Neural crest cell (in vitro differentiated cells): Measurements from ENCODE around the gene CNP. TPM values are rescaled to one million over a fixed set of nuclear protein-coding genes. Genes with fewer than 3 reads are reported as not detected.

Experiments
- DNase-seq: peaks from one replicate; pipeline ENCODE4 v3.0.0; 2021; ENCODE audit warnings: low read depth, mixed read lengths, low spot score
- H3K27ac Mint-ChIP-seq: one replicate; pipeline ENCODE4 v1.8.0; 2021; ENCODE audit warnings: mild to moderate bottlenecking, mixed read lengths; ENCODE audit not compliant: unreplicated experiment
- H3K27me3 Mint-ChIP-seq: 2 replicates; pipeline ENCODE4 v1.8.0; 2021; ENCODE audit warnings: low read depth, mild to moderate bottlenecking, mixed read lengths
- H3K36me3 Mint-ChIP-seq: 2 replicates; pipeline ENCODE4 v1.8.0; 2021; ENCODE audit warnings: low read depth, mild to moderate bottlenecking, mixed read lengths
- H3K4me1 Mint-ChIP-seq: 2 replicates; pipeline ENCODE4 v1.8.0; 2021; ENCODE audit warnings: mixed read lengths
- H3K4me3 Mint-ChIP-seq: one replicate; pipeline ENCODE4 v1.8.0; 2021; ENCODE audit warnings: mild to moderate bottlenecking, mixed read lengths
- H3K9me3 Mint-ChIP-seq: 2 replicates; pipeline ENCODE4 v1.8.0; 2021; ENCODE audit warnings: mixed read lengths
- CTCF ChIP-seq: fragments of 200-600 bp; sonication (generic); conservative IDR thresholded peaks from 2 replicates; pipeline ENCODE4 v1.5.0; 2021; ENCODE audit warnings: antibody characterized with exemption, mild to moderate bottlenecking
- total RNA-seq: library from RNA; stranded (reverse); gene quantifications from 2 replicates; pipeline ENCODE4 v1.2.1, GENCODE V29; 2021

The CNP gene
- total RNA-seq, 1 donor from 2014 or later, result 213 TPM

- peaks cover 12% of the 10 kb centered on the region for H3K36me3 Mint-ChIP-seq
- H3K27me3 Mint-ChIP-seq, result no peaks in the 10 kb centered on the region
Measured at GRCh38 chr17:41988418-41988817, 21.8 kb downstream of the CNP start.

GRCh38 chr17:41989702-41990419 lies 23.3 kb downstream of the CNP start:
- Mint-ChIP-seq H3K36me3 (peaks cover 7% of the 10 kb centered on the region), H3K4me3 (no peak overlapping the region)
- no peak for TF ChIP-seq CTCF

More at GRCh38 chr17:41988418-41988817, 21.8 kb downstream of the CNP start:
- no peak overlapping the region for H3K27ac Mint-ChIP-seq
- peaks cover 7% of the 10 kb centered on the region for H3K4me1 Mint-ChIP-seq
- no peak for TF ChIP-seq CTCF
- no peaks in the 10 kb centered on the region for H3K9me3 Mint-ChIP-seq
- no peak overlapping the region for H3K4me3 Mint-ChIP-seq
- no peak for DNase-seq

GRCh38 chr17:41992576-41992975 lies 26.0 kb downstream of the CNP start:
- no peaks in the 10 kb centered on the region for H3K27me3 Mint-ChIP-seq
- peaks cover 14% of the 10 kb centered on the region for H3K36me3 Mint-ChIP-seq
- H3K27ac Mint-ChIP-seq, result peak overlapping the region; percentile 23
- no peak for DNase-seq
- H3K4me1 Mint-ChIP-seq, result peaks cover 7% of the 10 kb centered on the region
- H3K4me3 Mint-ChIP-seq, result no peak overlapping the region
- TF ChIP-seq CTCF, result no peak
- no peaks in the 10 kb centered on the region for H3K9me3 Mint-ChIP-seq

More at GRCh38 chr17:41989702-41990419, 23.3 kb downstream of the CNP start:
- Mint-ChIP-seq H3K27me3 (no peaks in the 10 kb centered on the region), H3K9me3 (no peaks in the 10 kb centered on the region), H3K4me1 (peaks cover 7% of the 10 kb centered on the region), H3K27ac (no peak overlapping the region)
- no peak for DNase-seq

GRCh38 chr17:41996855-41997164 lies 30.2 kb downstream of the CNP start:
- peaks cover 7% of the 10 kb centered on the region for H3K4me1 Mint-ChIP-seq
- peaks cover 15% of the 10 kb centered on the region for H3K36me3 Mint-ChIP-seq
- no peak overlapping the region for H3K27ac Mint-ChIP-seq

GRCh38 chr17:41998497-41998896 lies 31.9 kb downstream of the CNP start:
- Mint-ChIP-seq H3K4me3 (no peak overlapping the region), H3K27me3 (no peaks in the 10 kb centered on the region), H3K27ac (no peak overlapping the region), H3K4me1 (peaks cover 14% of the 10 kb centered on the region), H3K36me3 (peaks cover 16% of the 10 kb centered on the region), H3K9me3 (no peaks in the 10 kb centered on the region)
- no peak for TF ChIP-seq CTCF
- DNase-seq, result no peak

More at GRCh38 chr17:41996855-41997164, 30.2 kb downstream of the CNP start:
- no peak for TF ChIP-seq CTCF
- Mint-ChIP-seq H3K4me3 (no peak overlapping the region), H3K9me3 (no peaks in the 10 kb centered on the region), H3K27me3 (no peaks in the 10 kb centered on the region)
- DNase-seq, result no peak
